ENCODE results near the gene ADD1. TPM values are rescaled to one million over a fixed set of nuclear protein-coding genes. Genes with fewer than 3 reads are reported as not detected.
"Not testable (repeated sequence)": the region's sequence is repeated elsewhere in the genome, so short reads cannot be mapped to it uniquely, and the experiment has no call there.

Gene ADD1
- total RNA-seq, 6 experiments from 2014 or later, result 94.4 to 120 (median 103) TPM

DNA sequence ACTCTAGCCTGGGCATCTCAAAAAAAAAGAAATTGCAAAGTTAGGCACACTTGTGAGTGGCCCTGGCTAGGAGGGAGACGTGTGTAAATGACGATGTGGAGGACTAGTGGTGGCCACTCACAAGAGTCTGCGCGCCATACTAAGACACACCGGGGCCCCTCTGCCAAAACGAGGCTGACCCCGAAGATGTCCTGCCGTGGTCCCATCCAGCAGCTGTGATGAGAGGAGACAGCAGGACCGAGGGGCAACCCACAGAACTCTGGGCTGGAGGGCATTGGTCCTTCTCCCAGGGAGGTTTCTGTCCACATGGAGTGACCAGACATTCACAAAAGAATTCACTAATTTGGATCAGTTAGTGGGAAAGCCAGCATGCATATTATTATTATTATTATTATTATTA lies 72.1 kb downstream of the ADD1 start:
- no peaks in the 10 kb centered on the region for H3K27me3 ChIP-seq
- TF ChIP-seq CTCF (IDR thresholded peaks at IDR 0.05), result no peak
- no peak overlapping the region for H3K27ac ChIP-seq
- no peak overlapping the region for H3K4me3 ChIP-seq
- intact Hi-C loops (cut with DNase I), result no loop called here
- no peaks in the 10 kb centered on the region for H3K9me3 ChIP-seq
- DNase-seq (peak in 2 of 3 donors; percentile 15 to 37), ATAC-seq (no peak)
- no peaks in the 10 kb centered on the region for H3K4me1 ChIP-seq
- peaks cover 0 to 40% (median 15%) of the 10 kb centered on the region in 4 donors for H3K36me3 ChIP-seq
- WGBS (ENCODE audit: insufficient coverage, low coverage, low lambda C conversion rate, missing lambda C conversion rate), result 96% methylated on average over 8 of the region's 9 CpGs

DNA sequence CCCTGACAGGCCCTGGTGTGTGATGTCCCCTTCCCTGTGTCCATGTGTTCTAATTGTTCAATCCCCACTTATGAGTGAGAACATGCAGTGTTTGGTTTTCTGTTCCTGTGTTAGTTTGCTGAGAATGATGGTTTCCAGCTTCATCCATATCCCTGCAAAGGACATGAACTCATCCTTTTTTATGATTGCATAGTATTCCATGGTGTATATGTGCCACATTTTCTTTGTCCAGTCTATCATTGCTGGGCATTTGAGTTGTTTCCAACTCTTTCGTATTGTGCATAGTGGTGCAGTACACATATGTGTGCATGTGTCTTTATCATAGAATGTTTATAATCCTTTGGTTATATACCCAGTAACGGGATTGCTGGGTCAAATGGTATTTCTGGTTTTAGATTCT lies 73.1 kb downstream of the ADD1 start:
- intact Hi-C loops (cut with DNase I); H3K27me3 ChIP-seq; H3K9me3 ChIP-seq; H3K4me3 ChIP-seq; DNase-seq; ATAC-seq; H3K27ac ChIP-seq; H3K4me1 ChIP-seq: not testable (repeated sequence)
- 93% methylated on average over 2 of the region's 2 CpGs for WGBS (ENCODE audit: insufficient coverage, low coverage, low lambda C conversion rate, missing lambda C conversion rate)
- peaks cover 0 to 35% (median 14%) of the 10 kb centered on the region in 4 donors for H3K36me3 ChIP-seq

DNA sequence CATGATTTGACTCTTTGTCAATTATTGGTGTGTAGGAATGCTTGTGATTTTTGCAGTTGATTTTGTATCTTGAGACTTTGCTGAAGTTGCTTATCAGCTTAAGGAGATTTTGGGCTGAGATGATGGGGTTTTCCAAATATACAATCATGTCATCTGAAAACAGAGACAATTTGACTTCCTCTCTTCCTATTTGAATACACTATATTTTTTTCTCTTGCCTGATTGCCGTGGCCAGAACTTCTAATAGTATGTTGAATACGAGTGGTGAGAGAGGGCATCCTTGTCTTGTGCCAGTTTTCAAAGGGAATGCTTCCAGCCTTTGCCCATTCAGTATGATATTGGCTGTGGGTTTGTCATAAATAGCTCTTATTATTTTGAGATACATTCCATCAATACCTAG lies 74.7 kb downstream of the ADD1 start:
- H3K27me3 ChIP-seq; intact Hi-C loops (cut with DNase I); H3K4me1 ChIP-seq; H3K27ac ChIP-seq; H3K4me3 ChIP-seq; DNase-seq; ATAC-seq; H3K9me3 ChIP-seq: not testable (repeated sequence)
- 69% methylated on average over 2 of the region's 2 CpGs for WGBS (ENCODE audit: insufficient coverage, low coverage, low lambda C conversion rate, missing lambda C conversion rate)
- peaks cover 0 to 36% (median 9%) of the 10 kb centered on the region in 4 donors for H3K36me3 ChIP-seq

GRCh38 chr4:2918714-2919113 lies 75.1 kb downstream of the ADD1 start:
- H3K36me3 ChIP-seq, result peaks cover 0 to 36% (median 8%) of the 10 kb centered on the region in 4 donors
- H3K9me3 ChIP-seq; intact Hi-C loops (cut with DNase I); H3K4me3 ChIP-seq; ATAC-seq; H3K27ac ChIP-seq; H3K27me3 ChIP-seq; H3K4me1 ChIP-seq: not testable (repeated sequence)
- peak in 1 of 3 donors; percentile 3 for DNase-seq
- 93% methylated on average over 6 of the region's 8 CpGs for WGBS (ENCODE audit: insufficient coverage, low coverage, low lambda C conversion rate, missing lambda C conversion rate)

- Histone ChIP-seq H3K36me3 (peaks cover 0 to 40% (median 10%) of the 10 kb centered on the region in 4 donors), H3K4me1 (peaks cover 0 to 11% (median 0%) of the 10 kb centered on the region in 4 donors)
- intact Hi-C loops (cut with DNase I); ATAC-seq; H3K27me3 ChIP-seq; H3K4me3 ChIP-seq; H3K9me3 ChIP-seq; H3K27ac ChIP-seq: not testable (repeated sequence)
- peak; percentile 8 to 38 (median 28) for DNase-seq
- WGBS (ENCODE audit: insufficient coverage, low coverage, low lambda C conversion rate, missing lambda C conversion rate), result 68% methylated on average over 4 of the region's 7 CpGs
Measured at GRCh38 chr4:2922453-2923101, 78.9 kb downstream of the ADD1 start.

DNA sequence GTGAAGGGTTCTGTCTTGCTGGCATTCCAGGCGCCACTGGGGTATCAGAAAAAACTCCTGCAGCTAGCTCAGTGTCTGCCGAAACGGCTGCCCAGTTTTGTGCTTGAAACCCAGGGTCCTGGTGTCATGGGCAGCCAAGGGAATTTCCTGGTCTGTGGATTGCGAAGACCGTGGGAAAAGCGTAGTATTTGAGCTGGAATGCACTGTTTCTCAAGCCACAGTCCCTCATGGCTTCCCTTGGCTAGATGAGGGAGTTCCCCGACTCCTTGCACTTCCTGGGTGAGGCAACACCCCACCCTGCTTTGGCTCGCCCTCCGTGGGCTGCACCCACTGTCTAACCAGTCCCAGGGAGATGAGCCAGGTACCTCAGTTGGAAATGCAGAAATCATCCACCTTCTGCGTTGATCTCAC lies 79.5 kb downstream of the ADD1 start:
- TF ChIP-seq CTCF (IDR thresholded peaks at IDR 0.05) (no peak), POLR2A (IDR thresholded peaks at IDR 0.05) (no peak)
- intact Hi-C loops (cut with DNase I), result no loop called here
- Histone ChIP-seq H3K4me1 (peaks cover 0 to 11% (median 0%) of the 10 kb centered on the region in 4 donors), H3K9me3 (no peaks in the 10 kb centered on the region), H3K36me3 (peaks cover 0 to 46% (median 10%) of the 10 kb centered on the region in 4 donors), H3K27ac (no peak overlapping the region), H3K27me3 (no peaks in the 10 kb centered on the region), H3K4me3 (no peak overlapping the region)
- no peak for ATAC-seq
- DNase-seq, result peak in 2 of 3 donors; percentile 6 to 17
- WGBS (ENCODE audit: insufficient coverage, low coverage, low lambda C conversion rate, missing lambda C conversion rate), result 20% methylated on average over 1 of the region's 10 CpGs

All from right lobe of liver (tissue), 6 donors.